HG02885 (cell line): ENCODE data around the gene HIBCH.
"Not testable (repeated sequence)": the region's sequence is repeated elsewhere in the genome, so short reads cannot be mapped to it uniquely, and the experiment has no call there.

Source experiments
- ATAC-seq: cut with Tn5 transposase; IDR thresholded peaks from one replicate; pipeline ENCODE4 v1.9.1; 2021; ENCODE audit warnings: mild to moderate bottlenecking; ENCODE audit not compliant: unreplicated experiment, poor library complexity

HIBCH gene

GRCh38 chr2:190169221-190170072 lies 150.2 kb downstream of the HIBCH start:
- no peak for ATAC-seq

GRCh38 chr2:190167702-190168101 lies 151.9 kb downstream of the HIBCH start:
- no peak for ATAC-seq

GRCh38 chr2:190165491-190165890 lies 154.1 kb downstream of the HIBCH start:
- ATAC-seq, result no peak

GRCh38 chr2:190162851-190163250 lies 156.8 kb downstream of the HIBCH start:
- no peak for ATAC-seq

GRCh38 chr2:190159453-190159852 lies 160.2 kb downstream of the HIBCH start:
- no peak for ATAC-seq

GRCh38 chr2:190158798-190159434 lies 160.7 kb downstream of the HIBCH start:
- ATAC-seq, result no peak

- ATAC-seq, result not testable (repeated sequence)
Measured at GRCh38 chr2:190157613-190158528, 161.8 kb downstream of the HIBCH start.

GRCh38 chr2:190156530-190157212 lies 163.0 kb downstream of the HIBCH start:
- ATAC-seq, result no peak
